Stimulated activated CD4-positive, alpha-beta T cell treated with anti-CD3 and anti-CD28 coated beads, Interleukin-15, amount 100 ng/mL, for 1 hour (primary cell): ENCODE results near the gene HOXA7.

Source experiments
- DNase-seq, 2 donors: peaks; one replicate each; pipeline ENCODE4 v3.0.0-alpha.2; 2020; ENCODE audit warnings: low read depth in 1 of 2, low spot score in 1 of 2

The HOXA7 gene

DNA sequence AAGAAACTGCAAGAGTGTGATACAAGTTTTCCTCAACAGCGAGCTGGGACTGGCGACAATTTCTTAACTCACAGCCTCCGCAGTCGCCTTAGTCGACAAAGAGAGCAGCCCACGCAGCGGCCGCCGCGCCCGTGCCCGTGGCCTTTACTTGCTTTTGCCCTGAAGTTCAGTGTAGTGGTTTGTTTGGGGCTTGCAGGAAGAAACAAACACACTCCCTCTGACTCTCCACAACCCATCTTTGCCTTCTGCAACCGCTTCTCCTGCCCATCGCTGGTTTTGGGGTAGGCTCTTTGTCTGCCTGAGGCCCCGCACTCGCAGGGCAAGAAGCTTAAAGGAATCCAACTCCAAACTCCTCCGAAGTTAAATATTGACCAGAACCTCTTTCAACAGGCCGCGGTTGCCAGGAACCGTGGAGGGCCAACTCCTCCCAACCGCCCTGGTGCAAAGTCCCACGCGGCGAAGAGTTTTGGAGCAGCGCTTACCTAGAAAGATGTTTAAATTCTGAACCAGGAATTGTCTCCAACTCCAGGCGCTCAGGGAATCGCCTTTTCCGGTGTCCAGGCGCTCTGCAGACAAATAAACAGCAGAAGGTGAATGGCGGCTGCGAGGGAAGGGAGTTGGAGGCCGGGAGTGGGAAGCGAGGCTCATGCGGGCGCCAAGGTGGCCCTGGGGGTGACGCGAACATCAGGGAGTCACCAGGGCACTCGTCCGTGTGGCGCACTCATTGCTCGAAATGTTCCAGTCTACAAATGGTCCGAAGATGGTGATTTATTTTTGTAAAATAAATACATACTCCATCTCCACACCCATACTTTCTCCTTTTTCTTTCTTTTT, 34.2 kb downstream of the HOXA7 start:
- DNase-seq: no peak

DNA sequence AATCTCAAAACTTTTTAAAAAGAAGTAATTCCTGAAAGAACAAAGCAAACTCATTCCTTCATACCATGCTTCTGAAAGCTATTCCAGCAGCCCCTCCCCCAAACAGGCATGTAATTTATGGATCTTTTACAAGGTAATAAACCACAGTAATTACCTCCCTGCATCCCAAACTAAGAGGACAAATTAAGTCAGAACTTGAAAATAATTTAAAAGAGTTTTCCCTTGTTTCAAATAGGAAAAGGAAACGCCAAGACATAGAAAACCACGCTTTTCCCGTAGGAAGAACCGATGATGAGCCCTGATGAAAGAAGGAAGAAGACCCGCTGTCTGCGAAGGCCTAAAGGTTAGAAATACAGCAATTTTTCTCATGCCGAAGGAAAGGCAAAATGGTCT, 34.8 kb downstream of the HOXA7 start:
- no peak for DNase-seq

DNA sequence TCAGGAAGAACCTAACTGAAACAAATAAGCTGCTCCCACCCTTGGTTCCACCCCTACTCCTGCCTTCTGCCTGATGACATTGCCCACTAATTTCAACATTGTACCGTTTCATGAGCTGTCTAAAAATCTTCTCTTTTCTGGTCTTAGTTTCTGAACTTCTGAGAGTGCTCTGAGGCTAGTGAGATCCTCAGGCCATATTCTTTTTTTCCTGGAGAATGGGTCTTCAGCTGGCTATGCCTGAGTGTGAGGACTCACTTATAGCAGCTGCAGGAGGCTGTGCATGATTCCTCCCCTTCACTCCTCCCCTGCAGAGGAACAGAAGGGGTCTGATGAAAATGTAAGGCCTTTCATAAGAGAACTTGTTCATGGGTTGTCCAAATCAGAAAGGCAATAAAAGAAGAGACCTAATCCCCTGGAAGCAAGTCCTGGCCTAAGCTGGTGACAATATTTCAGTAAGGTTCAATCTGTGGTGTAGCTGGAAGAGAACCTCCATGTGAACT, 37.0 kb downstream of the HOXA7 start:
- no peak for DNase-seq

DNA sequence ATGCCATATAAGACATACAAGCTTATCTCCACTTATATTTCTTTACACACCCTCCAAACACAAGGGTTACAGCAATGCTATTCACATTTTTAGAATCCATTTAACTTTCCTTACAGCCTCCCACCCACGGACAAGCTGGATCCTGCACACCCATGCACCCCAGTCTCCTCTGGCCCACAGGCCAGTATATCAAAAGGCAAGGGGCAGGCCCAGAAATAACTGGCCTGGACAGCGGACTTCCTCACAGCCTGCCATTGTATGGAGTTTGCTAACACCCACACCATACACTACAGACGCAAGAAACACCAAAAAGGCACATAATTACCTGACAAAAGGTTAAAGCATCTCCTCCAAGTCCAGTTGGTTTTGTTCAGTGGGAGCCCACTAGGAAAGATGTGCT, 37.9 kb downstream of the HOXA7 start:
- DNase-seq: no peak

DNA sequence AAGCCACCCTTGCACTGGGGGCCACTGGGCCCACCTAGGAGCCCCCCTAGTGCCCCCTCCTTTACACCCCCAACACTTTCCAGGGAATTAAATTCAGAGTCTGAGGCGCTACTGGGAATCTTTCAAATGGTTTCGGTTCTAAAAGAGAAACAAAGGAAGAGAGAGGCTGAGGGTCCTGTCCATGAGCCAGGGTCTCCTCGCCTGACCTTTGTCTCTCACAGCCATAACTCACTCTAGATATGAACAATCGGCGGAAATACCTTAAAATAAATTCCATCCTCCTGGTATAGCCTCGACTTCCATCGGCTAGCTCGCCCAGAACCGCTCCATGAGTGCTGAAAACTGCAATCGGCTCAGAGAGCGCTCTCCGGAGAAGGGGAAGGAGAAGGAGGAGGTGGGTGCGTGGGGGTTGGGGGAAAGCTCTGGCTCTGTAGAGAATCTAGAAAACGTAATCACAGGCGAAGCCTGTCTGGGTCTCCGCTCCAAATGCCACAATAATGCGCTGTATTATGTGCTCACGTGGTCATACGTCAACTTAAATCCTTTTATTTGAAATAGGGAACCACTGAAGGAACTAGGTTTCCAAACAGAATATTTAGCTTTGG, 38.5 kb downstream of the HOXA7 start:
- no peak for DNase-seq

DNA sequence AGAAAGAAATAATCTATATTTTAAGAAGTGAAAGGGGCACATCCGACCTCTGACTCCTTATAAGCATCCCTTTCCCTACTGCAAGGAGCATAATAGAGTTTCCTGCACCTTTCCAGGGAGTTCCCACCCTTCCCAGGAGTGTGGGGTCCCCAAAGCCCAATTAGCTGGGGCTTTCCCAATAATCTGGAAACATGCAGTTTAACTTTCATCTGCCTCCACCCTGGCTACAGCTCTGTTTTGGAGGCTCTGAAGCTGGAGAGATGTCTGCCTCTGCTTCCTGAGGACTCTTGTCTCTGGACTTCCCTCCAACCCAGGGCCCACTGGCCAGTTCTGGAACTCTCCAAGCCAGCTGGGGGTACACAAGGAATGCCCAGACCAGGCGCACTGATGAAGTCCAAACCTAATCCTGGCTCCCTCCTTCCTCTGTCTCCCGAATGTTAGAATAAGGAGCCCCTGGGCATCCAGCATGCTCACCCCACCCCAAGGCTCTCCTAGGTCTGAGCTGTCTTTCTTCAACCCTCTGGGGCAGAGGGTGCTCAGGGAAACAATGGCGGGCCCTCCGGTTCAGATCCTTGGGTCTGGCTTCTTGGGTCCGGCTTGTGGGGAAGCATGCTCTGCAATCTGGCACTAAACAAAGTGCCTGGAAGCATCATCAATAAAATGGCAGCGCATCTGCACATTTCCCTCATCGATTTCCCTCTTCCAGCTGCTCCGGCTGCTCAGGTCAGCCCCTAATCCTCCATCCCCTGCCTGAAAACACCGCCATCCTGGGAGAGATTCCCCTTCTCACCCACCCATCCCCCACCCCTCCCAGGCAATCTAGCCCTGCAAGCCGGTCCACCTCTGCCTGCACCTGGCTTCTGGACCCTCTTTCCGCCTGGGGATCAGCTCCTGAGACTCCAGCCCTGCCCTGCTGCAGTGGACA, 39.3 kb downstream of the HOXA7 start:
- no peak for DNase-seq

DNA sequence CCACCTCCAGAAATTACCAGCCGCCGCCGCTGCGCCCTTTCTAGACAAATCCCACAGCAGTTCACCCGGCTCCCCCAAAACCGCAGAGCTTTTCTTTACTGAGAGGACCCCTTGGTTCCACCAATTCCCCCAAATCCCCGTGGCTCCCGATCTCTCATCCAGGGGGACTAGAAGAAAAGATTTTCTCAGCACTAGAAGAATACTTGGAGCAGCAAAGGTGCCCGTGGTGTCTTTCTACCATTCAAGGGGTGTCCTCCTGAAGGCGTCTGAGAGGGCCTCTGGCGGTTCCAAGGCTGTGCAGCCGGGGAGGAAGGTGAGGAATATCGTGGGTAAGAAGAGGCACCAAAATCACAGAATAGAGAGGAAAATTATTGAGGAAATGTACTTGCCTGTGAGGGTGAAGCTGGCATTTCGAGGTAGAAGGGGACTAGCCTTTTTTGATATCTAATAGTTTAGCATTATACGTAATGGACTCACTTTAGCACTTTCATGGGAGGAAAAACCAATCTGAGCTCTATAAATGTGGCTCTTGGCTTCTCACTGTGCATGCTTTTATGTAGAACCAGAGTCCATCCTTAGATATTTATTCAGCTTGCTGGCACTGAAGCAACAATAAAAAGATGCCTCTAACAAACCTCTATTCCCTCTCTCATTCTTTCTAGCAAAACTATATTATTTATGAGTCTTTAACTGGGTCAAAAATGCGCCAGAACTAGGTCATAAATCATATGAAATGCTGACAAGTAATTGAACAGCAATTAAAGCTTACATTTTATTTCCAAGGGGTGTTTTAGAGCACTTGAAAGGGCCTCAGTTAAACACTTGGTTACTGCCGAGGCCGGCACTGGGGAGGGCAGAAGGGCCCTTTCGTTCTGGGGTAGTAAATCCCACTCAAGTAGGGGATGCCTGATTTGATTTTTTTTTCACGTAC, 40.2 kb downstream of the HOXA7 start:
- DNase-seq: no peak

DNA sequence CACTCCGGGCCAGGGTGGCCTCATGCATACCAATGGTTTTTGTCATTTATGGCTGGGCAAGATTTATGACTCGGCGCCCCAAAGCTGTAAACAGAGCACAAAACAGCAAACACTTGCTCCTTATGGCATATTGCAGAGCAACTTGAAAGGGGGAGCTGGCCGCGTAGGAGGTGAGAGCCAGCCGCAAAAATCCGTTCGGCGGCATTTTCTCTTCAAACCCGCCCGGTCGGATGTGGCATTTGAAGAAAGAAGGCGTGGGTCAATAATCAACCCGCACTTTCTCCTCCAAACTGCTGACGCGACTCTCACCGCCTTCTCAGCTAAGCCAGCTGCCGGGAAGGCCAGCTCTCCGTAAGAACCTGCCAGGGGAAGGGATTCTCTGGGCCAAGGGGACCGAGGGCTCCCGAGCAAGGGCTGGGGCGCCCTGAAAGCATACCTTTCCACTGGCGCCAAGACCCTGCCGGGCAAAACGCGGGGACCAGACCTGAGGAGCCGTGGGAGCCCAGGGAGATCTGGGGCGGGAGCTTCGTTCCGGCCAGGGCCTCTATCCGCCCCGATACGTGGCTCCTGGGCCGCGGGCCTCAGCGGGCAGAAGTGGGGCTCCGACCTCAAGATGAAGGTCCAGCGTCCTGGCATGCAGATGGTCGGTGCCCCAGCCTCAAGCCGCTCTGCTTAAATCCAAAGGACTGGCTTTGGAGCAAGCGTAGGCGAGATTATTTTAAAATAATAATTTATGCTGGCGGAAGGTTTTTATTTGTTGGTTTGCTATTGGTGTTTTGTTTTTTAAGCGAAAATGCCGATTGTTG, 41.1 kb downstream of the HOXA7 start:
- no peak for DNase-seq

DNA sequence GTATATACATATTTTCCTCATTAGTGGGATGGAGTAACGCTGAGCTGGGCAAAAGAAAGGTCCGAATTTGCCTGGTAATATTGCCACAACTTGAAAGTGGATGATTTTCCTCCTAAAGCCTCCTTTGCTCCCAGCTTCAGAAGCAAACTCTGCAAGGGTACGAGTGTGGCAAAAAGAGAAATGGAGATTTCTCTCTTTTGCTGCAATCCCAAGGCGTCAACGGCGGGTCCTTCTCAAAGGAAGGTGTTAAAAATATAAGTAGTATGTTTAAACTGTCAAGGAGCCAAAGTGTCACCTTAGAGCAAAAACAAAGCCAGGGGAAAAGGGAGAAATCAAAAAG, 41.6 kb downstream of the HOXA7 start:
- DNase-seq: no peak

DNA sequence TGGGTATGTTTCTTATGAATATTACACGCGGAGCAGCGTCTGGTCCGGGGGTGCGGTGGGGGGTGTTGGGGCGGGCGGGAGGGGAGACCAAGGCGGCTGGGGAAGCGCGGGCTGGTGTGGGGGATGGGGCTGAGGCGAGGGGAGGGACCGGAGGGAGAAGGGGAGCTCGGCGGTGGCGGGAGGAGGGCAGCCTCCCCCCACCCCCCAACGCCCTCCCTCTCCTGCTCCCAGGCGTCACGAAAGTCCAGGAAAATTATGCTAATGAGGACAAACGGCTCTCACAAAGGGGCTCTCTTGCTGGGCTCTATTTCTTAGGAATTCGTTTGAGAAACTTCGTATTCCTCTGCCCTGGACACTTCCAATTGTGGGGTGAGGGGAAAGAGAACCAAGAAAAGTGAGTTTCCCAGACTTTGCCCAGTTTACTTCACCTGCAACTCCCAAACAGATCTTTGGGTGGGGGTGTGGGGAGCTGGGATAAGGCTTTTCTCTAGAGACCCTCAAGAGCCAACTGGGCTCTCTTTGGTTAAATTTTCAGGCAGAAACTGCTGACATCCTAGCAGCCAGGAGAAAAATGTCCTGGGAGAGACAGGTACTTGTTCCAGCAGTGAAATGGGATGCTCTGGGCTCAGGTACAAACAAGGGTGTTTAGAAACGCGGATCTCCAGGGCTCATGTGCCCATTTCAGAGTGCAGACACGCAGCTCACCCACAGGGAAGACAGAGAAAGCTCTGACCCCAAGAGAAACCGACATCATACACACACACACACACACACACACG, 42.3 kb downstream of the HOXA7 start:
- no peak for DNase-seq

DNA sequence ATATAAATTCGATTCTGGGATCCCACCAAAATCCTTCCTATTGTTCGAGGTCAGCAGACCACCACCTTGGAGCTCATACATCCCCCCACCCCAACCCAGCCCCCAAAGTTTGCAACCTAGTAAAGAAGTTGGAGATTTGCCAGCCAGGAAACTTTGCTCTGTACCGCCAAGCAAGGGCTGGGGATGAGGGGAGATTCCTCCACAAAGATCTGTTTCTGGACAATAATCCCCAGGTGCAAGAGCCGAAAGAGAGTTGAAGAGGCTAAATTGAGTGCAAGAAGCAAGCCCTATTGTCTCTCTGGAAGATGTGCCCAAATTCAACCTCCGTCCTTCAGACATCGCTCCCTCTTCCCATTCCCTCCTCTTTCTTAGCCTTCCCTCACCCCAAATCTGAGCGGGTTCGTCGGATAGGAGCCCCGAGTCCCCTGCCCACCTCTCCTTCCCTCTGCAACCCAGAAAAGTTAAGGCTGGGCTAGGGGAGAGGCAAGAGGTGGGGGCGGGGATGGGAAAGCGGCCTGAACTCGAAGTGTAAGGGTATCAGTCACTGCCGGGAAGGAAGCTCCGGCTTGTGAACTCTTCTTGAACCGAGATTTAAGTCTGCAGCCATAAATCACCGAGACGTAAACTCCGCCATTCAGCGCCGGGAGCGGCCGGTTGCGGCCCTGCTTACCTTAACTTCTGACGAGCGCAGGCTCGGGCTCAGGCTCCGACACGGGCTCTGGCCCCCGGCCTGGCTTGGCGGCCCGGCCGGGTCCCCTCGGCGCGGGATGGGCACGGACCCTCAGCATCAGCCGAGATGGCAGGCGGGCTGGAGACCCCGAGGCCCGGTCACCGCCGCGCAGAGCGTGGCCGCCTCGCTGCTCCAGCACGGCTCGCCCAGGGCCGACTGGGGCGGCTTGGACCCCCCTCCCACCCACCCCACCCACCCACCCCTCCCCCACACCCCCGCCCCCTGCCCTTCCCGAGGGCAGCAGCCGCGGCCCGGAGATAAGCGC, 43.2 kb downstream of the HOXA7 start:
- DNase-seq: no peak

DNA sequence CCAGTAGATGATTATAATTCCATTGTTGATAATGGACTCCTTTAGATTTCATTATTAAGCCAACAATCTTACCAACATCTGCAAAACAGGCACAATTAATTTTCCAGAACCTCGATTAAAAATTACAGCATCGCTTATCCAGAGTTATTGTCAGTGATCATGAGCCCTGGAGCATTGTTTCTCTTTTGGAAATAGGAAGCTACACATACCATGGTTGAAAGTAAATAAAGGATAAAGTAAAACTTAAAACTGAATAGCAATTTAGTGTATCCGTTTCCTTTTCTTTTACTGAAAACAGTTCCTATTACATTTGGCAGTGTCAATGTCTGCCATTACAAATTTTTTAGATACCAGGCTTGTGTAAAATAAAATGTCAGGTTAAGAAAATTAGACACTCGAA, 44.1 kb downstream of the HOXA7 start:
- DNase-seq: no peak

DNA sequence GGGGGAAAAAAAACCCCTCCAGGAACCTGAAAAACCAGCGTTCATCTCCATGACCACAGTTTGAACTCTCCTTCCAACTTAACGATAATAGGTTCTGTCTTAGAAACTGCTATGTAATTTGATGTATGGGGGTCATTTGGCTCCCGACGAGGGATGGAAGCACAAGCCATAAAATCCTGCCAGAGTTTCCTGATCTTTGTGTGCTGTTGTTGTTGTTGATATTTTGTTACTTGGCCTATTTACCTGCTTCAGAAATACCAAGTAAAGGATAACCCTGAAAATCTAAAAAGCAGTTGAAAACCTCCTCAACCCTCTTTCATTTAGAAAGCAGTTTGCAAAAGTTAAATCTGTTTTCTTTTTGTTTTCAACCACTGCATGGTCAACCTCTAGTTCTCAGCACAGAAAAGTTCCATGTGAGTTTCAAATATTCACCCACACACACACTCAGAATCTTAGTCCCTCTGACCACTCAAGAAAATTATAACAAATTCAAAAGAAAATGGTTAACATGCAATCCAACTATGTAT, 44.7 kb downstream of the HOXA7 start:
- no peak for DNase-seq

DNA sequence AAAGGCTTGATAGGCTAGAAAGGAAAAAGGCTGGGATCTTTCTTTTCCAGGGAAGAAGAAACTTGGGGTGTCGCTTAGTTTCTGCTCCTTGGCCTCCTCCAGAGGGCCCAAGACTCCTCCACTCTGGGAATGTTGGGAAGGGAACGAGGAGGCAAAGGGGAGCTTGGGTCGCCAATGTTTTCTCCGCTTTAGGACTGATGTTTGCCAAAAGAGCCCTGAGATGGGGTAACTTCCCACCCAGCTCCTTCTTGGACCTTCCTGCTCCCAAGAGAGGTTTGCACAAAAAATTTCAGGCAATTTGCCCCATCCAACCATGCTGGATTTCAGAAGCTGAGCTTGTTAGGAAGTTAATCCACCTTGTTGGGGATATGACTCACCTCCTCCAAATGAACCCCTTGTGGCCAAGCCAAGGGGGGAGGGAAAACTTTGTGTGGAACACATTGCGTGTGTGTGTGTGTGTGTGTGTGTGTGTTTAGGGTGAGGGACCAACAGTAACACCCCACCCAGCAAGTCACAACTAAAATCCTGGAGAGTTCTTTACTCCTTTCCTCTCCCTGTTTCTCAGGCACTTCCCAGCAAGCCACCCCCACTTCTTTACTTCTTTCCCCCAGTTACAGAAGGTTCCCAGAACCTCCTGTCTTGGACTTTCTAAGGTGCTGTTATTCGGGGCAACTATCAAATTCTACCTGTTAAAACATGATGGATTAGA, 45.3 kb downstream of the HOXA7 start:
- no peak for DNase-seq

DNA sequence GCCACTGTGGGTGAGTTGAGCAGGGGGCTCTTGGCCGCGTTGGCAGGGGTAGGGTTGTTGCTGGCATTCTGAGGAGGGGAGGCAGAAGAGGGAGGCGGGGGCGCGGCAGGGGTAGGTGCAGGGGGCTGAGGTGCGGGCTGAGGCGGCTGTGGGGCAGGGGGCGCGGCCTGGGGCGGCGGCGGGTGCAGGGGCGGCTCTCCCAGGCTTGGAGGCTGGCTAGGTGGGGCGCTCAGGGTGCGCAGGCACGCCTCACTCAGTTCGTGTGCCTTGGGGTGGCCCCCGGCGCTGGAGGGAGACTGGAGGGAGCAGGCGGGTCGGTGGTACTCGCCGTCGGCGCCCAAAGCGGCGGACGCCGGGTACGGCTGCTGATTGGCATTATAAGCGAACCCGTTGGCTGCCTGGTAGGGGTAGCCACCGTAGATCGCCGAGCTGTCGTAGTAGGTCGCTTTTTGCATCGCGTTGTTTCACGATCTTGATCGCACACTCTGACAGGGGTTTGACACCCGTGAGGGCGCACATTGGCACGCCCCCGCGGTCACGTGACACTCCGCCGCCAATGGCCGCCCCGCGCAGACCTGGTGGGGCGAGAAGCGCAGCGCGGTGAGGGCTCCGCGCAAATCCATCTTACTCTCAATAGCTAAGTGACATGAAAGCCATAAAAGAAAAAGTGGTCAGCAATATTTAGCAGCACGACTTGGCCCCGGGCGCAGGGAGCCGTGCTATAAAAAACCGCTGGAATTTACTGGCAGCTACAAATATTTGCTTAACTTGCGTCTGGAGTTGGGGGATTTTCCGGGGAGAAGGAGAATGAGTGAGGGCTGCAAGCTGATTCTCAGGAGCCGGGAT, 46.1 kb downstream of the HOXA7 start:
- DNase-seq: no peak
